ENCODE data around the gene LAMA1. TPM values are rescaled to one million over a fixed set of nuclear protein-coding genes. Genes with fewer than 3 reads are reported as not detected.

Gene LAMA1
- total and polyA plus RNA-seq, 2 of the 4 experiments (the other 2 are of a cell fraction), result 10.9 to 15.5 TPM

GRCh38 chr18:7094427-7094826 lies 23.2 kb downstream of the LAMA1 start:
- Histone ChIP-seq H2AK9ac (replicated peaks; ENCODE audit: low read depth, low read length, poor library complexity) (no peak overlapping the region), H3K56ac (ENCODE audit: extremely low read depth, insufficient read depth, low read length) (no peak overlapping the region), H4K20me1 (ENCODE audit: insufficient read depth, low read length) (no peaks in the 10 kb centered on the region), H4K5ac (ENCODE audit: low read depth, low read length) (no peak overlapping the region), H3K4me3 (ENCODE audit: insufficient read depth, low read depth, low read length) (no peak overlapping the region), H3K9ac (ENCODE audit: low read depth, low read length) (no peak overlapping the region), H2BK20ac (ENCODE audit: low read depth, low read length) (no peak overlapping the region), H3K4ac (ENCODE audit: low read depth, low read length) (no peak overlapping the region), H2BK15ac (ENCODE audit: low read depth, low read length) (no peak overlapping the region), H3K79me1 (ENCODE audit: low read depth in 1 of 2, low read length in 2 of 2) (no peaks in the 10 kb centered on the region), H3K23ac (ENCODE audit: low read depth, low read length) (no peak overlapping the region), H2BK5ac (ENCODE audit: low read depth, low read length, poor library complexity, severe bottlenecking) (no peak overlapping the region), H2AK5ac (ENCODE audit: low read depth, low read length) (no peak overlapping the region), H3K9me1 (ENCODE audit: insufficient read depth, low read length) (no peaks in the 10 kb centered on the region), H3K27me3 (ENCODE audit: control insufficient read depth, insufficient read depth, low read length) (no peaks in the 10 kb centered on the region), H3K36me3 (ENCODE audit: control insufficient read depth, insufficient read depth, low read length) (no peaks in the 10 kb centered on the region), H3K14ac (replicated peaks; ENCODE audit: low read depth, low read length) (no peak overlapping the region), H4K91ac (ENCODE audit: insufficient read depth, low read depth, low read length) (no peak overlapping the region), H3K18ac (ENCODE audit: low read depth, low read length) (no peak overlapping the region), H3K4me2 (ENCODE audit: low read depth, low read length) (no peak overlapping the region), H2AFZ (replicated peaks; ENCODE audit: low read length, poor library complexity) (no peak overlapping the region), H3K4me1 (ENCODE audit: control insufficient read depth, insufficient read depth, low read length) (no peaks in the 10 kb centered on the region), H4K8ac (ENCODE audit: low read depth in 2 of 2, low read length in 2 of 2) (no peak overlapping the region), H3K27ac (ENCODE audit: insufficient read depth, low read length) (no peak overlapping the region), H2BK120ac (ENCODE audit: low read depth, low read length) (no peak overlapping the region), H3K9me3 (ENCODE audit: control insufficient read depth, insufficient read depth, low read length) (no peaks in the 10 kb centered on the region)
- intact Hi-C loops (cut with micrococcal nuclease), result no loop called here
- BruUV-seq (replicated peaks), result no TSS peak
- TF ChIP-seq, protein P1, sequence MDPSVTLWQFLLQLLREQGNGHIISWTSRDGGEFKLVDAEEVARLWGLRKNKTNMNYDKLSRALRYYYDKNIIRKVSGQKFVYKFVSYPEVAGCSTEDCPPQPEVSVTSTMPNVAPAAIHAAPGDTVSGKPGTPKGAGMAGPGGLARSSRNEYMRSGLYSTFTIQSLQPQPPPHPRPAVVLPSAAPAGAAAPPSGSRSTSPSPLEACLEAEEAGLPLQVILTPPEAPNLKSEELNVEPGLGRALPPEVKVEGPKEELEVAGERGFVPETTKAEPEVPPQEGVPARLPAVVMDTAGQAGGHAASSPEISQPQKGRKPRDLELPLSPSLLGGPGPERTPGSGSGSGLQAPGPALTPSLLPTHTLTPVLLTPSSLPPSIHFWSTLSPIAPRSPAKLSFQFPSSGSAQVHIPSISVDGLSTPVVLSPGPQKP (IDR thresholded peaks at IDR 0.05; ENCODE audit: borderline replicate concordance, low read depth, low read length), result no peak
- no peak for TF ChIP-seq RAD21 (IDR thresholded peaks at IDR 0.05; ENCODE audit: low read length)
- no peak for TF ChIP-seq SMC3 (IDR thresholded peaks at IDR 0.05; ENCODE audit: low read depth, low read length)
- TF ChIP-seq MAFK (IDR thresholded peaks at IDR 0.05; ENCODE audit: low read depth, low read length), result no peak
- no peak for TF ChIP-seq CHD1 (IDR thresholded peaks at IDR 0.05; ENCODE audit: low read depth, low read length)
- TF ChIP-seq, protein P2, sequence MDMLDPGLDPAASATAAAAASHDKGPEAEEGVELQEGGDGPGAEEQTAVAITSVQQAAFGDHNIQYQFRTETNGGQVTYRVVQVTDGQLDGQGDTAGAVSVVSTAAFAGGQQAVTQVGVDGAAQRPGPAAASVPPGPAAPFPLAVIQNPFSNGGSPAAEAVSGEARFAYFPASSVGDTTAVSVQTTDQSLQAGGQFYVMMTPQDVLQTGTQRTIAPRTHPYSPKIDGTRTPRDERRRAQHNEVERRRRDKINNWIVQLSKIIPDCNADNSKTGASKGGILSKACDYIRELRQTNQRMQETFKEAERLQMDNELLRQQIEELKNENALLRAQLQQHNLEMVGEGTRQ (IDR thresholded peaks at IDR 0.05; ENCODE audit: low read depth, low read length), result no peak
- TF ChIP-seq RFX5 (IDR thresholded peaks at IDR 0.05; ENCODE audit: low read depth, low read length), result no peak
- ATAC-seq (ENCODE audit: low read depth), result no peak
- POLR2A ChIA-PET (ENCODE audit: unreplicated experiment), result no interaction called here
- in situ Hi-C loops (cut with MboI; ENCODE audit: low sequenced_read_pairs), result no loop called here
- CTCF ChIA-PET, result no interaction called here
- dilution Hi-C loops (cut with HindIII; ENCODE audit: low sequenced_read_pairs, unreplicated experiment), result no loop called here
- DNase-seq, result no peak
